T follicular helper cell (primary cell): Measurements from ENCODE around the gene RPL18A.

Experiments used
- DNase-seq: peaks from one replicate; pipeline ENCODE4 v3.0.0-alpha.2; 2020; ENCODE audit warnings: low read depth

Gene RPL18A

DNA sequence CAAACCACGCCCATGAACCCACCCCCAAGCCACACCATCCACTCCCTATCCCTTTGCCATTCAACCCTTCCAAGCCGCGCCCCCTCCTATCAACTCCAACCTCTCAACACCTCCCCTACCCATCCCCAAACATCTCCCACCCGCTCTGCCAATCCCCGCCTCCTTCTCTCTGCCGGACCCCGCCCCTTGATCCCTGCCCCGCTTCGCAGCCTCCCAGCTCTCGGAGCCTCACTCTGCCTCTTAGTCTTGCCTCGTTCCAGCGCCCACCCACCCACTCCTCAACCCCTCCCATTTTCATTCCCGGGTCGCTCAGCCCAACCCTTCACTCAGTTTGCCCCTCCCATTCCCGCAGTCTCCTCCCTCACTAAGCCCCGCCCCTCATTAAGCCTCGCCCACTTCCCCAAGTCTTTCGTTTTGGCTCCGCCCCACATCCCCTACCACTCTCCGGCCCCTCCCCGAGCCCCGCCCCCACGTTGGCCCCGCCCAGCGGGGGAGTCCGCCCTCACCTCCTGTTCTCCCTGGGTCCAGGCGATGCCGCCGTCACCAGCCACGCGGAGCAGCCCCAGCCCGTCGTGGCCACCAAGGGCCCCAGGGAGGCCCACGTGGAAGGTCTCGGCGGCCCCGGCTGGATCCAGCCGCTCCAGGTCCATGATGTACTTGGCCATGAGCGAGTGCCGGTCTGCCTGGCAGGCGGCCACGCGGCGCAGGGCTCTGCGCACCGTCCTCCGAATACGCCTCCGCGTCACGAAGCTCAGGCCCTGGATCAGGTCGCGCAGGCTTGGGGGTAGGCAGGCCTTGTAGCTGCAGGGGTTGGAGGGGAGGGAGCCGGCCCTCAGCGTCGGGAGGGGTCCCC is 17.7 kb upstream of the RPL18A start:
- DNase-seq: peak; percentile 34

DNA sequence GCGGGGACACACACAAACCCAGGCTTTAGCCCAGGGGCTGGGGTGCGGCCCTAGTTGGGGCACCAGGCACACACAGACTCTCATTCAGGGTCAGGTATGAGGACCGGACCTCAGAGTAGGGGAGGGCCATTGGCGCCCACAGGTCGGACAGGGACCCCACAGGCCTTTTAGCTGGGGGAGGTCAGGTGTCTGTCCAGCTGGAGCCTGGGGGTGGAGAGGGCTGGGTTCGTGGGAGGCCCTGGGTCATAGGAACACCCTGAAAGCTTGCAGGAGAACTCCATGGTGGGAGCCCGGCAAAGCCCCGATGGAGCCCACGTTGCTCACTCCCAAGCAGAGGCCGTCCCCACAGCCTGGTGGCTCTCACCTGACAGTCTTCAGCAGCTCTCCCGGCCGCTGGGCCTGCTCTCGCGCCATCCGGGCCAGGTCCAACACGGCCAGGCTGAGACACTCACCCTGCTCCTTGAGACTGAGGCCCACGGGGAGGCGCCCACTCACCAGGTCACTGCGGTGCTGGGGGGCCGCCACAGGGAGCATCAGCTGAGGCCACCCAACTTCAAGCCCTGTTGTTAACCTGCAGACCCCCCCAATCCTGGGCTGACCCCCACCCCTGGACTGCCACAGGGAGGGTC is 16.9 kb upstream of the RPL18A start:
- no peak for DNase-seq

DNA sequence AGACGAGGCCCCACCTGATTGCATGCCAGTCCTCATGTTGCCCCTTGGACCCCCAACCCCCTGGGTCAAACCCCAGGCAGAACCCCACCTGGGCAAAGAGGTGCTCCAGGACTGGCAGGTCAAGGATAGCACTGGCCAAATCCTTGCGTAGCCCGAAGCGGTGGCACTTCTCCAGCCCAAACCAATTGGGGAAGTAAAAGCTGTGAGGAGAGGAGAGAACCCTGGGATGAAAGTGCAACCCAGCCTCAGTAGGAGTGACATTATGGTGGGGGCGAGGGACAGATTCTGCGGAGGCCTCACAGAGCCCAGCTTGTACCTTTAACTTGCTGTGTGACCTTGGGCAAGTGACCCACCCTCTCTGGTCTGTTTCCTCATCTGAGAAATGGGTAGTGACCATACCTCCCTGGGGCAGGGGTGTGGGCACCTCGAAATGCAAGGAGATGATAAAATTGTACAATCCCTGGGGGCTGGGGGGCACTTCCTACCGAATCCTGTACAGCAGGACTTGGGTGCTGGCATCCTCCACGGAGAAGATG is 16.4 kb upstream of the RPL18A start:
- no peak for DNase-seq

DNA sequence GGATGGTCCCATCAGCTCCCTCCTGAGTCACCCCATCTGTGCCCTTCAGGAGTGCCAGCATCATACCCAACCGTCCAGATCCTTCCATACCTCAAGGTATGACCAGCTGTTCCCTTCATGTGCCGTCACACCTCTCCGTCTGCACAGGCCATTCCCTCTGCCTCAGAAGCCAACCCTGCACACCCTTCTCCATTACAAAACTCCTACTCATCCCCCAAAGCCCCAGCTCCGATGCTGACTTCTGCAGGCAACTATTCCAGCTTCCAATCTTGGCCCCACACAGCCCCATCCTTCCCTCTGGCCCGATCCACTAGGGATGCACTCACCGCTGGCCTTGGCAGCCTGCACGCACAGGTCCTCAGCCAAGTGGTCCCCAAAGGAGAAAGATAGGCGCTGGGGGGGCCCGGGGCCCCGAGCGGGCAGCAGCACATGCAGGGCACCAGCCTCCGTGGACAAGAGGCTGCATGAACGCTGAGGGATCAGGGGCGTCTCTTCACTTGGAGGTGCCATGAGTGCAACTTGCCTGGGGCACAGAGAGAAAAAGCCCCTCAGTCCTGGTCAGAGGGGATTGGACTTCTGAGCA is 15.7 kb upstream of the RPL18A start:
- DNase-seq: no peak

DNA sequence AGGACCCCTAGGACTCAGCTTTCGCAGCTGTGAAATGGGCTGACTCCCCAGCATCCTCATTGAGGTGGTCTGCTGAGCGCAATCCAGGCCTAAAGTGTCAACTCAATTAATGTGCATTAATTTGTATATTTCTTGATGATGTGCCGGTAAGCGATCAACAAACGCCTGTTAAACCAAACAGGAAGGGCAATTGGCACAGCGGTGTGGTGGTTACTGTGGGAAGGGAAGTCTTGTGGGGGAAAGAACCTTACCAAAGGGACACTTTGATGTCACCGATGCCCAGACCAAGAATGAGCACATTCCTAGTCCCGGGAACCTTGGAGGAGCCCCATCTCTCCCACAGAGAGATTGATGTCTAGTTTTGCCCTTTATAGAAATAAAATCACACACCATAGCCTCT is 13.6 kb upstream of the RPL18A start:
- DNase-seq: no peak

DNA sequence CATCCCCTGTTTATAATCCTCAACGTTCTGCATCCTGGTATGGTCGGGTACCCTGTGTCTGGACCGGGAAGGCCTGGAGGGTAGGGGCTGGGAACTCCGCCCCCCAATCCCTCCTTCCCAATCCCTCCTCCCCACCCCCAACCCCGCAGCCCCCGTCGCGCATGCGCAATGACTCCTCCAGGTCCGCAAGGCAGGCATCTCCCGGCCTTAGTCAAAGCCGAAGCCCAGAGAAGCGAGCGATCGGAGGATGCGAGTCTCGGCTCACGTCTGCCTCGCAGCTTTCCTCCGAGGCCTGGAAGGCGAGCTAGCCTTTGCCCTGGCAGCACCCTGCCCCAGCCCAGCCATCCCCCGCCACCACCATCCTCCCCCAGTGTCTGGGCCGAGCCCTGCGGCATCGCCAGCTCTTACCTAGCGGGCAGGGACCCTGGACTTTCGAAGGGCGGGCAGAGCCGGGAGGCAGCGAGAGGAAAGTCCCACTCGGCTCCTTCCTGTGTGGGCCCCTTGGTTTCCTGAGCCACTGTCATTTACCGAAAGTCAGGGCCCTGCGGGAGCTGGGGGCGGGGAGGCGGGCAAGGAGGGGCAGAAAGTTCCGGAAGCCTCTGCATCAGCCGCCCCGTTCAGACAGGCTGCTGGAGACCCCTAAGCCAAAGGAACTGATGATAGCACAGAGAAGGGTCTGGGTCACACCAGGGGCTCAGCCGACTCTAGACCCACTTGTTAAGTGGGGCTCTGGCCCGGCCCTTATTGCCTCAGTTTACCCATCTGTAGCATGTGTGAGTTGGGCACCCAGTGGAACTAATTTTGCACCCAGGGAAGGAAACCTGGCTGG is 12.0 kb upstream of the RPL18A start, which contains the start of gene JAK3:
Gene JAK3, minus strand, starts transcription at position 445 of the 829 bp plus-strand sequence. CDS start 3,565 bp downstream, outside the sequence.
- DNase-seq: peak; percentile 73

DNA sequence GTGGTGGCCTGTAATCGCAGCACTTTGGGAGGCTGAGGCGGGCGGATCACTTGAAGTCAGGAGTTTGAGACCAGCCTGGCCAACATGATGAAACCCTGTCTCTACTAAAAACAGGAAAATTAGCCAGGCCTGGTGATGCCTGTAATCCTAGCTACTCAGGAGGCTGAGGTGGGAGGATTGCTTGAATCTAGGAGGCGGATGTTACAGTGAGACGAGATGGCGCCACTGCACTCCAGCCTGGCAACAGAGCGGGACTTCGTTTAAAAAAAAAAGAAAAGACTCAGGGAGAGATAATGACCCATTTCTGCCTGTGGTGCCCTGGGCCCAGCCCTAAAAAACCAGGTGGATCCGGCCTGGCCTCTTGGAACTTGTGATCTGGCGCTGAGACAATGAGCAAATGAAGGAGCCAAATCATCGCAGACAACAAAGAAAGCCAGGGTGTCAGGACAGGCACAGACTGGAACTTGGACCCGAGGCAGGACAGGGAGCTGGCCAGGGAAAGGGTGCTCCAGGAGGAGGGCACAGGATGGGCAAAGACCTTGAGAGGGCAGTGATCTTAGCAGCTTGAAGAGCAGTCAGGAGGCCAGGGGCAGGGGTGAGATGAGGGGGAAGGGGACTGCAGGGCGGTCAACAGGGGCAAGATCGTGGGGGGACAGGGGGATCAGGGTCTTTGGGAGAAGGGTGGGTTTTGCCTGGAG is 11.0 kb upstream of the RPL18A start:
- no peak for DNase-seq

DNA sequence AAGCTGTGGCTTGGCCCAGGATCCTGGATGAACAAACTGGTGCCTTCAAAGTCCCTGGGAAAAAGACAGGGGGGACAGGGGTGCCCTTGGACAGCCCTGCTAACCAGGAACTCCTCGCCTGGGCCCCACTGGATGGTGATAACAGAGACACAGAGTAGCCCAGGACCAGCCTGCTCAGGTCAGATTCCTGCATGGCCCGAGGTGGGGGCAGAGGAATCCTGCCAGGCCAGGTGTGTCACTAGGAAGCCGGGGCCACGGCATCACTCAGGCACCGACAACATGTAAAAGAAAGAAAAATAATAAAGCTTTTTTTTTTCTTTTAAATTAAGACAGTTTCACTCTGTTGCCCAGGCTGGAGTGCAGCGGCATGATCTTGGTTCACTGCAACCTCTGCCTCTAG is 5.6 kb upstream of the RPL18A start:
- DNase-seq: no peak

DNA sequence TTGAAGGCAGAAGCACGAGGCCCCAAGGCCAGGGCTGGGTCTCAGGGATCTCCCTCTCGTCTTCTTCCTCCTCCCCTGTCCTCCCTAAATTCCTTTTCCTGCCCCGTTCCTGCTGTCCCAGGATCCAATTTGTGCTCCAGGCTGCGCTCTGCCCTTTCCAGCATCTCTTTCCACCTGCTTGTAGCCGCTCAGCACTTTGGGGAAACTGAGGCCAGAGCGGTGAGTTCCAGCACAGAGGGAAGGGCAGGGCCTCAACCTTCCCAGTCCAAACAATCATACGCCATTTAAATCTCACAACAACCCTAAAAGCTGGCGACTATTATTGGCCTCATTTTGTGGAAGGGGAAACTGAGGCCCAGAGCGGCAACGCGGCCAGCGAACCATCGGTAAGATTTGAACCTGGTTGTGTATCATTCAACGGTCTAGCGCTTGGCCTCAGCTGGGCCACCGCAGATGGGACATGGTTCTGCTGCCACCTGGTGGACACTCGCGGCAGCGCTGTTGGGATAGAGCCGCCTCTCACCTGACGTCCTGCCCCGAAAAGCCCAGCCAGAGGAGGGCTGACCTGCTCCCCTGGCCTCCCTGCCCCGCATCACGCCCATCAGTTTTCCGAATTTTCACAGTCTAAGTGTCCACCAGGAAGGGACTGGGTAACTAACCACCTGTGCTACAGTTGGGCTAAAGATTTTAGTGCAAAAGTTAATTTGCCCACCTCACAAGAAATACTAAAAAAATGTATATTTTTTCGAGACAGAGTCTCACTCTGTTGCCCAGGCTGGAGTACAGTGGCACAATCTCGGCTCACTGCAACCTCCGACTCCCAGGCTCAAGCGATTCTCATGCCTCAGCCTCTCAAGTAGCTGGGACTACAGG is 4.2 kb upstream of the RPL18A start:
- DNase-seq: peak; percentile 84

DNA sequence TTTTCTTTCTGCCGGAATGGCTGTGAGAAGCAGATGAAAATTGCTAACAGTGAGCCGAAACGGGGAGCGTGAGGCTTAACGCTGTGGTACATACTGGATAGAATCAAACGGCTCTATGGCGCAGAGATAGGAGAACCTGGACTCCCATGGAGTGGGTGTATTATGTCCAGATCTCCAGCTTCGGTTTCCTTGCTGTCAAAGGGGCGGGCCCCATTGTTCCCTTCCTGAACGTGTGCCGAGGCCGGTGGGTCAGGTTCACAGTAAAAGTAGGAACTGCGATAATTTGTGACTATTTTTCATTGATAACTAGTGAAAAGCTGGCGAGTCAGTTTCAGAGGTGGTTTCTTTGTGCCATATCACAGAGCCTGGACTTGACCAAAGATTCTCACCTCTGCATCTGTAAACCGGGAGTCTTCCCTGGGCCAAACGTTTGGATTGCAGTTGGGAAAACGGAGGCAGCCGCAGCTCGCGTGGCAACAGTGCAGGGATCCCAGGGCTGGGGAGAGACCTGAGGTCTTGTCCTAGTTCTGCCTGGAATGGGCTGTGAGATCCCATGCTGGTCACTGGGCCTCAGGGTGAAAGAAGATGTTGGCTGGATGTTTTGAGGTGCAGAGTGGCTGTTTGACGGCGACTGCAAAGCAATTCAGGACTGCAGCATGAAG is 752 bp downstream of the RPL18A start:
- DNase-seq: no peak

DNA sequence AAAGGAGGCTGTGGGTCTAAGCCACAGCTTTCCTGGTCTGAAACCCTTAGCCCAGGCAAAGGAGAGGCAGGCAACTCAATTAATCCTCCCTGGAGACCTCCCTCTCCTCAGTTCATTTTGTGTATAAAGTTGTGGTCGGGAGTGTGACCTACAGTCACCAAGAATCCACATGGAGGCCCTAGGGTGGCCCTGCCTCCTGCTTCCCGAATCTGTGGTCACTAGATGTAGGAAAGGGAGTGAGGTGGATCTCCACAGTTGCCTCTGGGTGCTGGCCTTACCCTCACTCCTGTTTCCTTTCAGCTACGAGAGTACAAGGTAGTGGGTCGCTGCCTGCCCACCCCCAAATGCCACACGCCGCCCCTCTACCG is 1.3 kb downstream of the RPL18A start:
- no peak for DNase-seq

DNA sequence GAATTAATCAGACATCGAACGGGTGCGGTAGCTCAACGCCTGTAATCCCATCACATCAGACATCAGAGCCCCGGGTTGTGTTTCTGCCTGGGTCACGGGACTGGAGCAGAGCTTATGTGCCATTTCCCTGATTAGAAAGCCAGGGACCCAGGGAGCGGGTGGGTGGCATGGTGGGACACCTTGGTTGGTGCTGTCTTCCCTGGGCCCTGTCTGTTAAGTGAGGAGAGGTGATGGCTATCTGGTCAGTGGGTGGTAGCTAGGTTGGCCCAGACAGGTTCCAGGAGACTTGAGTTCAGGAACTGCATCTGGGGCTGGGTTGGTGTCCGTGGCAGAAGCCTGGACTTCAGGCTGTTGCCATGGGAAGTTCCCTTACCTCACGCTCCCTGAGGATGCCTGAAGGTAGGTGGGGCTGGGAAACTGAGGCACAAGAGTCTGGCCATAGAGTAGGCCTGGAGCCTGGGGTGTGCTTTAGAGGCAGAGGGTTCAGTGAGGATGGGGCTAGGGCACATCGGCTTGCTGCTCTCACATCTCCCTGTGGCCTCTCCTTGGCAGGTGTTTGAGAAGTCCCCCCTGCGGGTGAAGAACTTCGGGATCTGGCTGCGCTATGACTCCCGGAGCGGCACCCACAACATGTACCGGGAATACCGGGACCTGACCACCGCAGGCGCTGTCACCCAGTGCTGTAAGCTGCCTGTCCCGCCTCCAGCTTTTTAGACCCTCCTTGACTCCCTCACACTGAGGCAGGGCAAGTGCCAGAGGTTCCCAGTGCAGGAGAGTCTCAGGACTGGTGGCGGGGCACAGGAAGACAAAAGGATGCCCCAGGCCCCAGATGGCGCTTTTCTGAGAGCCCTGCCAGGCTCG is 2.1 kb downstream of the RPL18A start:
- no peak for DNase-seq

DNA sequence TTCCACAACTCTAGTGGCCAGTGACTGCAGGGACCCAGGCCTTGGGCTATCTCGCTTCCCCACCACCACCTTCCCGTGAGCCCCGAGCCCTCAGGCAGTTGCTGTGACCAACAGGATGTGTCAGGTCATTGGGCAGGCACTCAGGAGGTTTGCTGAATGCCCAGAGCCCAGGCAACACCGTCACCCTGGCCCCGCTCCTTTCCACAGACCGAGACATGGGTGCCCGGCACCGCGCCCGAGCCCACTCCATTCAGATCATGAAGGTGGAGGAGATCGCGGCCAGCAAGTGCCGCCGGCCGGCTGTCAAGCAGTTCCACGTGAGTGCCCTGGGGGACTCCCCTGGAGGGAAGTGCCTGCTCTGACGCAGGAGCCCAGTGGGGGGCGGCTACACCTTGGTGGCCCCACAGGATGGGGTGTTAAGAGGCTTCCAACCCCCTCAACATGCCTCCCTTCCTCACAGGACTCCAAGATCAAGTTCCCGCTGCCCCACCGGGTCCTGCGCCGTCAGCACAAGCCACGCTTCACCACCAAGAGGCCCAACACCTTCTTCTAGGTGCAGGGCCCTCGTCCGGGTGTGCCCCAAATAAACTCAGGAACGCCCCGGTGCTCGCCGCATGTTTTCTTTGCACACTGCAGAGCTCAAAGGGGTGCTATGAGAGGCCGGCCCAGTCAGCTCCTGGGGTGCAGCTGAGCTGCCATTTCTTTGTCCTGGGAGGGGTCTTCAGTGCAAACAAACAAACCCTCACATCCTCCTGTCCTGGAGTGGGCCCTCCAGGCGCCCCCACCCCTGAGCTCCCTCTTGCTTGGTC is 3.2 kb downstream of the RPL18A start:
- DNase-seq: no peak

DNA sequence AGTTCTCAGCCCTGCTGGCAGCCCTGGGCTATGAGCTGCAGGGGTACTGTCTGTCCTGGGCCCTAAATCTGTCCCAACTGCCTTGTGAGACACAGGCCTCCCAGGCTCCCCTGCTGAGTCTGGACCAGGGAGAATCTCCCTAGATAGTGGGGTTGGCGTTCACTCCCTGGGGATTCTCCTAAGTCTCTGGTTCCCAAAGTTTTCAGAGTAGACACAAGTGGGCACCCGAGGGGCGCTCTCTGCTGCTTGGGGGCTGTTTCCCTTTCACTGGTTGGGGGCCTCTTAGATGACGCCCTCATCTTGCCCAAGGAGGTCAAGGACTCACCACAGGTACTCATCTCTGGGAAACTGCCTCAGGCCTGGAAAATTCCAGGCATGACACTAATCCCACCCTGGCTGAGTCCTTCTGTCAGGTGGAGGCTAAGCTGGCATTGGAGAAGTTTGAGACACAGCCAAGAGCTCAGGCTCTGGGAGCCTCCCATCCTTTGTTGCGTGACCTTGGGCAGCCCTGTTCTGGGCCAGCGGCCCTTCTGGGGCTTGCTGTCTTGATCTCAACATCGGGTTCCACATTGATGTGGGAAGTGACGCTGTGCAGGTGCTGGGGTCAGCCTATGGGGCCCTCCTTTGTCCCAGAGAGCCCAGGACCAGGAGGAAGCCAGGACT is 3.9 kb downstream of the RPL18A start:
- DNase-seq: no peak

DNA sequence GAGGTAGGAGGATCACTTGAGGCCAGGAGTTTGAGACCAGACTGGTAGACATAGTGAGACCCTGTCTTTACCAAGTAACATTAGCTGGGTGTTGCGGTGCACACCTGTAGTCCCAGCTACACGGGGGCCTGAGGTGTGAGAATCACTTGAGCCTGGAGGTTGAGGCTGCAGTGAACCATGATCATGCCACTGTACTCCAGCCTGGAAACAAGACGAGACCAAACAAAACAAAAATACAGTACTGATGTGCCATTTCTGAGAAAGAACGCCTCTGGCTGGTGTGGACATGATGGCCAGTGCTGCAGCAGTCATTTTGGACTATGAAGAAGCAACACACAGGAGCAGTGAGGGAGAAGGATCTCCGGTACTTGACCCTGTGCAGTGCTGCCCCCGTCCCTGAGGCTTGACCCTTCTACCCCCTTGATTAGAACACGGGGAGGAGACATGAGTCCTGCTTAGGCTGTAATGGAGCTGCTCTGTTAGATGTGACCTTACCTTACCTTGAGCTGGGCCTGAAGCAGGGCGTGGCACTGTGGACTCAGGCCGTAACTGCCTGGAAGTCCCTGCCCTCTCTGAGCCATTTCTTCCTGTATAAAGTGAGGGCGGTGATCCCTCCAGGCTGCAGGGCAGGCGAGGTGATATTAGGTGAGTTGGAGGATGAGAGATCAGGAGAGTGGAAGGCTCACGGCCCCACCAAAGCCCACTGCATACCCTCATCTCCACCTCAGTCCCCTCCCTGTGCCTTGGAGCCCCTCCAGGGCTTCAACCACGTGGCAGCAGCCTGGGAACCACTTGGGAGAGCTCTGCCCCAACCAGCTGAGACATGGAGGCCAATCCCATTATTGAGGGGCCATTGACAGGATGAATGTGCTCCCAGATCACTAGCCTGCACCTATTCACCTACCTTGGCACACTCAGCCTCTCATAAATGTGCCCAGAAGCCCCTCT is 5.9 kb downstream of the RPL18A start:
- DNase-seq: no peak

DNA sequence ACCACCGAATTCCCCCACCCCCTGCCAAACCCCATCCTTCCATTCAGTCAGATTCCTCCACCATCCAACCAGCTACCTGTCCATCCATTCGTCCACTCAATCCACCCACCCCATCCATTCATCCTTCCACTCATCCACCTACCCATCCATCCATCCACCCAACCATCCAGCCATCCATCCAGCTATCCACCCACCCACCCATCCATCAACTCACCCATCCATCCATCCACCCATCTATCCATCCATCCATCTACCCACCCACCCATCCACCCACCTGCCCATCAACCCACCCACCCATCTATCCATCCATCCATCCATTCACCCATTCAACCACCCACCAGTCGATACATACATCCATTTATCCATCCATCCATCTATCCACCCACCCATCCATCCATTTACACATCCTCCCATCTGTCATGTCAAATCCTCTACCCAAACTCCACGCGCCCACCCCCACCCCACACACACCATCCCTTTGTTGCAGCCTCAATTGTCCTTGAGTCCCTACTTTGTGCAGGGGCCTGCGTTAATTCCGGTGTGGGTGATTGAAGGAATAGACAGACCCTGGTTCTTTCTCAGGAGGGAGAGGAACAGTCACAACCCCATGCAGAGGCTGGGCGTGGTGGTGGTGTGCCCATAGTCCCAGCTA is 6.7 kb downstream of the RPL18A start:
- no peak for DNase-seq
